Nephron (organoid): Measurements from ENCODE around the gene WWC2.
"Not testable (repeated sequence)": the region's sequence is repeated elsewhere in the genome, so short reads cannot be mapped to it uniquely, and the experiment has no call there.

ENCODE experiments used
- H3K27ac Mint-ChIP-seq, 3 experiments: 2 replicates each; pipeline ENCODE4 v1.8.0; 2020; ENCODE audit warnings: mixed read lengths in 3 of 3, mild to moderate bottlenecking in 2 of 3, moderate library complexity in 1 of 3
- H3K27me3 Mint-ChIP-seq: 2 replicates; pipeline ENCODE4 v1.8.0; 2021; ENCODE audit warnings: low read depth, mild to moderate bottlenecking, moderate library complexity, mixed read lengths
- H3K36me3 Mint-ChIP-seq: 2 replicates; pipeline ENCODE4 v1.8.0; 2020; ENCODE audit warnings: low read depth, mixed read lengths
- H3K4me1 Mint-ChIP-seq: 2 replicates; pipeline ENCODE4 v1.8.0; 2020; ENCODE audit warnings: mixed read lengths
- H3K4me3 Mint-ChIP-seq, 3 experiments: 2 replicates each; pipeline ENCODE4 v1.8.0; 2020; ENCODE audit warnings: mild to moderate bottlenecking in 3 of 3, mixed read lengths in 3 of 3, moderate library complexity in 2 of 3
- H3K9me3 Mint-ChIP-seq: 2 replicates; pipeline ENCODE4 v1.8.0; 2020; ENCODE audit warnings: mixed read lengths
- TF ChIP-seq, protein P1 (sequence below), 3 experiments: fragments of 200-600 bp; sonication (generic); IDR thresholded peaks; one replicate each; pipeline ENCODE4 v1.5.0; 2021; ENCODE audit warnings: antibody characterized with exemption in 3 of 3; ENCODE audit not compliant: unreplicated experiment in 3 of 3

The WWC2 gene

DNA sequence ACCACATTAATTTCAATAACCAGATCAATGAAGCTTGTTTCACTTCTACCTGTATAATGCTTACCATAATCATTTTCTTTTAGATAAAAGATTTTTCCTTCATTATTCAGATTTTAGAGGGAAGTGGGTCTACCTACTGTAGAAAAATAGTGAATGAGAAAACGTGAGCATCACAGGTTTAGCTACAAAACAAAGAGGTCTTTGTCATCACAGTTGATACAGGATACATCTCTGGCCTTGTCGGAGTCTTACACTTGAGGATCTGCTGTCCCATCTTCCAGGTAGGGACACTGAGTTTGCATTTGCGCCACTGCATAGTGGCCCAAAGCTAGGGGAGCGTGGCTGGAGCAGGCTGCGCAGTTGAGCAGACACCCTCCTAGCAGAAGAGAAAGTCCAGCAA, 222.5 kb downstream of the WWC2 start:
- TF ChIP-seq, protein P1, sequence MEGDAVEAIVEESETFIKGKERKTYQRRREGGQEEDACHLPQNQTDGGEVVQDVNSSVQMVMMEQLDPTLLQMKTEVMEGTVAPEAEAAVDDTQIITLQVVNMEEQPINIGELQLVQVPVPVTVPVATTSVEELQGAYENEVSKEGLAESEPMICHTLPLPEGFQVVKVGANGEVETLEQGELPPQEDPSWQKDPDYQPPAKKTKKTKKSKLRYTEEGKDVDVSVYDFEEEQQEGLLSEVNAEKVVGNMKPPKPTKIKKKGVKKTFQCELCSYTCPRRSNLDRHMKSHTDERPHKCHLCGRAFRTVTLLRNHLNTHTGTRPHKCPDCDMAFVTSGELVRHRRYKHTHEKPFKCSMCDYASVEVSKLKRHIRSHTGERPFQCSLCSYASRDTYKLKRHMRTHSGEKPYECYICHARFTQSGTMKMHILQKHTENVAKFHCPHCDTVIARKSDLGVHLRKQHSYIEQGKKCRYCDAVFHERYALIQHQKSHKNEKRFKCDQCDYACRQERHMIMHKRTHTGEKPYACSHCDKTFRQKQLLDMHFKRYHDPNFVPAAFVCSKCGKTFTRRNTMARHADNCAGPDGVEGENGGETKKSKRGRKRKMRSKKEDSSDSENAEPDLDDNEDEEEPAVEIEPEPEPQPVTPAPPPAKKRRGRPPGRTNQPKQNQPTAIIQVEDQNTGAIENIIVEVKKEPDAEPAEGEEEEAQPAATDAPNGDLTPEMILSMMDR (IDR thresholded peaks at IDR 0.05; ENCODE audit: unreplicated experiment in 3 of 3) = no peak
- no peaks in the 10 kb centered on the region for H3K27me3 Mint-ChIP-seq
- no peak overlapping the region for H3K27ac Mint-ChIP-seq
- H3K36me3 Mint-ChIP-seq = peaks cover 40% of the 10 kb centered on the region
- peaks cover 6% of the 10 kb centered on the region for H3K4me1 Mint-ChIP-seq
- no peak overlapping the region for H3K4me3 Mint-ChIP-seq
- peaks cover 3% of the 10 kb centered on the region for H3K9me3 Mint-ChIP-seq

DNA sequence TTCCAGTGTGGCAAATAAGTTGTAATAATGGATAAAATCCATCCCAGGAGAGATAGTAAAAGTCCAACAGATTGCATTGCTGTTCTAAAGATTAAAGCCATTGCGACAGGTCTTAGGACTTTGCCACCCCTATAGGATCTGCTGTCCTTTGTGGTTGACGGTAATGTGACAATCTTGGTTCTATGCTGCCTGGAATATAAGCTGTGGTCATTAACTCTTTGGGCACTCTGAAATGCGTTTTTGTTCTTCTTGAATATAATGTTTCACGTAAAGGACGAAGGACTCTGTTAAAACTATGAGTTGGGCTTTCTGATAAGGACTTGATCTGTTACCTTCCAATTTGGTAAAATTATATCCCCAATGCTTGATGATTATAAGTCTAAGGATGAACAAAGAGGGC, 223.3 kb downstream of the WWC2 start, which contains the start of gene CLDN24:
Gene CLDN24, minus strand, starts transcription at position 101 of the 400 bp plus-strand sequence. Its CDS starts 0 bp downstream, at position 101.
- Mint-ChIP-seq H3K36me3 (peaks cover 44% of the 10 kb centered on the region), H3K9me3 (peaks cover 4% of the 10 kb centered on the region), H3K4me3 (no peak within 1 kb of the TSS), H3K27me3 (no peaks in the 10 kb centered on the region), H3K27ac (no peak within 1 kb of the TSS), H3K4me1 (peaks cover 6% of the 10 kb centered on the region)
- TF ChIP-seq, protein P1 (IDR thresholded peaks at IDR 0.05; ENCODE audit: unreplicated experiment in 3 of 3) = no peak

DNA sequence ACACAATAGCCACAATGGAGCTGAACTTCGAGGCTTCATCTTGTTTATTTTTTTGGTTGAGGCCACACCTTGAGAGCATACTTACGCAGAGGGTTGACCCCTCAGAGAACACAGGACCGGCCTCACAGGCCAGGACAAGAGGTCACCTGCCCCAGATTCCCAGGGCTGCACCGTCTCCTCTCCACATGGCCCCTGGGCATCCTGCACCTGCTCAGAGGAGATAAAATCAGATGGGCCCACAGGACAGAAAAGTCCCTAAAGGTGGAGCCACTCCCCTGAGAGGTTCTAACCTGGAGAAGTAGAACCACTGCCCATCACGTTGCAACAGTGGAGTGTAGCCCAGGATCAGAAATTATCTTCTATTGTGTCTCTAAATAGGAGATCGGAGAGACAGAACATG, 224.2 kb downstream of the WWC2 start:
- no peaks in the 10 kb centered on the region for H3K27me3 Mint-ChIP-seq
- H3K27ac Mint-ChIP-seq = no peak overlapping the region
- TF ChIP-seq, protein P1 (IDR thresholded peaks at IDR 0.05; ENCODE audit: unreplicated experiment in 3 of 3) = no peak
- H3K9me3 Mint-ChIP-seq = peaks cover 4% of the 10 kb centered on the region
- no peak overlapping the region for H3K4me3 Mint-ChIP-seq
- H3K36me3 Mint-ChIP-seq = peaks cover 44% of the 10 kb centered on the region
- peaks cover 6% of the 10 kb centered on the region for H3K4me1 Mint-ChIP-seq

DNA sequence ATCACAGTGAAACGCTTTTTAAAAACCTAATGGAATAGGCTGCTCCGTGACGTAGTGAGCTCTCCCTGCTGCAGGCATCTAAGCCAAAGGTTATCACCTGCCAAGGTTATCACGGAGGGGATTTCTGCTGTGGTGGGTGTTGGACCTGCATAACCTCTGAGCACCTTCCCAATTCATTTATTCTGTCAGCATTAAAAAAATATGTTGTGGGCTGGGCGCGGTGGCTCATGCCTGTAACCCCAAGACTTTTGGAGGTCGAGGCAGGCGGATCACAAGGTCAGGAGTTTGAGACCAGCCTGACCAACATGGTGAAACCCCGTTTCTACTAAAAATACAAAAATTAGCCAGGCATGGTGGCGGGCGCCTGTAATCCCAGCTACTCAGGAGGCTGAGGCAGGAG, 225.0 kb downstream of the WWC2 start:
- not testable (repeated sequence) for H3K27ac Mint-ChIP-seq, H3K4me3 Mint-ChIP-seq, H3K9me3 Mint-ChIP-seq, H3K27me3 Mint-ChIP-seq
- H3K36me3 Mint-ChIP-seq = peaks cover 47% of the 10 kb centered on the region
- H3K4me1 Mint-ChIP-seq = peaks cover 14% of the 10 kb centered on the region

DNA sequence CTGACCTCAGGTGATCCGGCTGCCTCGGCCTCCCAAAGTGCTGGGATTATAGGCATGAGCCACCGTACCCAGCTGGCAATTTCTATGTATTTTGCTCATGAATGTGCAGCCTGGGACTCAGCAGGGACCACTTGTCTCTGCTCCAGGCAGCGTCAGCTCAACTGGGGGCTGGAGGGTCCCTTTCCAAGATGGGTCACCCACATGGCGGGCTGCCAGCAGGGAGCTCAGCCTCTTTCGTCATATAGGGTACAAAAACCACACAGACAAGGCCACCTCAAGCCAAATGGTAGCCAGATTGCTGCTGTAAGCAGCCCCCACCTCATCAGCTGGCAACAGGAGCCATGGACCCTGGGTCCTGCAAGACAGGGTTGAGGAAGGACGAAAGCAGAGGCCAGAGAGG, 225.6 kb downstream of the WWC2 start:
- Mint-ChIP-seq H3K27me3 (no peaks in the 10 kb centered on the region), H3K27ac (no peak overlapping the region), H3K36me3 (peaks cover 44% of the 10 kb centered on the region), H3K9me3 (peaks cover 9% of the 10 kb centered on the region), H3K4me3 (no peak overlapping the region), H3K4me1 (peaks cover 16% of the 10 kb centered on the region)
- TF ChIP-seq, protein P1 (IDR thresholded peaks at IDR 0.05; ENCODE audit: unreplicated experiment in 3 of 3) = no peak

DNA sequence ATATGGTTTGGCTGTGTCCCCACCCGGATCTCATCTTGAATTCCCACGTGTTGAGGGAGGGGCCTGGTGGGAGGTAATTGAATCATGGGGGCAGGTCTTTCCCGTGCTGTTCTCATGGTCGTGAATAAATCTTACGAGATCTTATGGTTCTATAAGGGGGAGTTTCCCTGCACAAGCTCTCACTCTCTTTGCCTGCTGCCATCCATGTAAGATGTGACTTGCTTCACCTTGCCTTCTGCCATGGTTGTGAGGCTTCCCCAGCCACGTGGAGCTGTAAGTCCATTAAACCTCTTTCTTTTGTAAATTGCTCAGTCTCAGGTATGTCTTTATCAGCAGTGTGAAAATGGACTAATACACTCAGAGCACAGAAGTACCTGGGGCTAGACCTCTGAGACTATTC, 227.3 kb downstream of the WWC2 start:
- not testable (repeated sequence) for H3K4me3 Mint-ChIP-seq, H3K27ac Mint-ChIP-seq, H3K4me1 Mint-ChIP-seq, H3K27me3 Mint-ChIP-seq, H3K9me3 Mint-ChIP-seq
- peaks cover 39% of the 10 kb centered on the region for H3K36me3 Mint-ChIP-seq

DNA sequence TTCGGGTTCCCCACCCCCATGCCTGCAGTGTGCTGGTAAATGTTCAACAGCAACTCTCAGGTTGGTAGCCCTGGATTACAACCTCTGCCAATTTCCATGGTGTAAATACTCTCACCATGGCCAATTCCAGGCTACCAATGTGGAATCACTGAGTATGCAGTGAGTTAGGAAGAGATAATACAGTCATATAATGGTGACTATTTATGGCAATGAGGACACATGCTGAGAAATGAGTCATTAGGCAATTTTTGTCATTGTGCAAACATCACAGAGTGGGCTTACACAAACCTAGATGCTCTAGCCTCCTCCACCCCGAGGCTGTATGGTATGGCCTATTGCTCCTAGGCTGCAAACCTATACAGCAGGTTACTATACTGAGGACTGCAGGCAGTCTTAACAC, 227.8 kb downstream of the WWC2 start:
- H3K4me1 Mint-ChIP-seq = peaks cover 10% of the 10 kb centered on the region
- no peaks in the 10 kb centered on the region for H3K27me3 Mint-ChIP-seq
- H3K27ac Mint-ChIP-seq = no peak overlapping the region
- no peak overlapping the region for H3K4me3 Mint-ChIP-seq
- peaks cover 9% of the 10 kb centered on the region for H3K9me3 Mint-ChIP-seq
- H3K36me3 Mint-ChIP-seq = peaks cover 39% of the 10 kb centered on the region
- TF ChIP-seq, protein P1 (IDR thresholded peaks at IDR 0.05; ENCODE audit: unreplicated experiment in 3 of 3) = no peak
